Caco-2 (cell line): Measurements from ENCODE around the gene SAC3D1. TPM values are rescaled to one million over a fixed set of nuclear protein-coding genes. Genes with fewer than 3 reads are reported as not detected.

Source experiments
- BruUV-seq: library from RNA; stranded (reverse); fragments of 400-500 nt; replicated peaks from 2 replicates; lab custom pipeline; 2021; lab: Mats Ljungman, UMichigan
- CTCF ChIA-PET: fragments of 300-600 bp; sonication (Branson Sonifier 250); formaldehyde crosslinking; loops from one replicate; lab custom pipeline; 2022; ENCODE audit warnings: antibody characterized with exemption; lab: Charles Lee
- POLR2A ChIA-PET: fragments of 300-600 bp; sonication (Branson Sonifier 250); formaldehyde crosslinking; loops from one replicate; lab custom pipeline; 2022; ENCODE audit warnings: antibody characterized with exemption; lab: Charles Lee
- DNase-seq, 2 experiments: peaks; one replicate each; pipeline versions ENCODE4 v3.0.0 to v3.0.0-alpha.2; 2020 to 2022
- H3K27me3 ChIP-seq: replicated peaks from 2 replicates; pipeline ENCODE4 v1.6.0; 2011; ENCODE audit warnings: low read length; ENCODE audit not compliant: control insufficient read depth, insufficient read depth
- H3K36me3 ChIP-seq: 2 replicates; pipeline ENCODE4 v1.5.1; 2011; ENCODE audit warnings: low read length; ENCODE audit not compliant: control insufficient read depth, insufficient read depth
- H3K4me1 ChIP-seq: fragments of 250-450 bp; sonication (Bioruptor Pico); 2 replicates; pipeline ENCODE4 v1.5.1; 2020; ENCODE audit warnings: mild to moderate bottlenecking
- H3K4me3 ChIP-seq: 2 replicates; pipeline ENCODE4 v1.5.1; 2011; ENCODE audit warnings: low read depth, mild to moderate bottlenecking, control low read depth, low read length
- H3K9me3 ChIP-seq: fragments of 250-450 bp; sonication (Bioruptor Pico); 2 replicates; pipeline ENCODE4 v1.5.1; 2020; ENCODE audit warnings: mild to moderate bottlenecking, moderate library complexity
- H3K27ac Mint-ChIP-seq: one replicate; pipeline ENCODE4 v1.8.0; 2022; ENCODE audit warnings: mixed read lengths; ENCODE audit not compliant: unreplicated experiment
- H3K27me3 Mint-ChIP-seq: one replicate; pipeline ENCODE4 v1.8.0; 2022; ENCODE audit warnings: mixed read lengths; ENCODE audit not compliant: insufficient read depth, unreplicated experiment
- H3K36me3 Mint-ChIP-seq: one replicate; pipeline ENCODE4 v1.8.0; 2022; ENCODE audit warnings: mild to moderate bottlenecking, mixed read lengths; ENCODE audit not compliant: insufficient read depth, unreplicated experiment
- H3K4me1 Mint-ChIP-seq: one replicate; pipeline ENCODE4 v1.8.0; 2022; ENCODE audit warnings: low read depth, mixed read lengths; ENCODE audit not compliant: unreplicated experiment
- H3K4me3 Mint-ChIP-seq: one replicate; pipeline ENCODE4 v1.8.0; 2022; ENCODE audit warnings: mild to moderate bottlenecking, moderate library complexity, mixed read lengths; ENCODE audit not compliant: unreplicated experiment
- H3K9me3 Mint-ChIP-seq: one replicate; pipeline ENCODE4 v1.8.0; 2022; ENCODE audit warnings: mixed read lengths; ENCODE audit not compliant: unreplicated experiment
- intact Hi-C: fragments of 100-400 bp; cut with micrococcal nuclease; formaldehyde crosslinking; loops from one replicate; pipeline ENCODE4 v1.10.0; 2022; ENCODE audit not compliant: unreplicated experiment
- total RNA-seq: library from RNA; stranded (reverse); gene quantifications from 2 replicates; pipeline ENCODE4 v1.2.3, GENCODE V29; 2022
- TF ChIP-seq, protein P1 (sequence below), 2 experiments: fragments of 200-600 bp in 1 of 2; IDR thresholded peaks; 1 replicate in 1 of 2; 2 replicates in 1 of 2; pipeline versions ENCODE4 v1.5.1 to v1.8.0; 2011 to 2022; ENCODE audit warnings: antibody characterized with exemption in 1 of 2, control low read depth in 1 of 2, inconsistent platforms in 1 of 2, low read depth in 1 of 2, low read length in 1 of 2, mild to moderate bottlenecking in 1 of 2, moderate library complexity in 1 of 2; ENCODE audit not compliant: insufficient read depth in 1 of 2, severe bottlenecking in 1 of 2, unreplicated experiment in 1 of 2

Gene SAC3D1
- total RNA-seq, 1 experiment from 2014 or later = 21.2 TPM

DNA sequence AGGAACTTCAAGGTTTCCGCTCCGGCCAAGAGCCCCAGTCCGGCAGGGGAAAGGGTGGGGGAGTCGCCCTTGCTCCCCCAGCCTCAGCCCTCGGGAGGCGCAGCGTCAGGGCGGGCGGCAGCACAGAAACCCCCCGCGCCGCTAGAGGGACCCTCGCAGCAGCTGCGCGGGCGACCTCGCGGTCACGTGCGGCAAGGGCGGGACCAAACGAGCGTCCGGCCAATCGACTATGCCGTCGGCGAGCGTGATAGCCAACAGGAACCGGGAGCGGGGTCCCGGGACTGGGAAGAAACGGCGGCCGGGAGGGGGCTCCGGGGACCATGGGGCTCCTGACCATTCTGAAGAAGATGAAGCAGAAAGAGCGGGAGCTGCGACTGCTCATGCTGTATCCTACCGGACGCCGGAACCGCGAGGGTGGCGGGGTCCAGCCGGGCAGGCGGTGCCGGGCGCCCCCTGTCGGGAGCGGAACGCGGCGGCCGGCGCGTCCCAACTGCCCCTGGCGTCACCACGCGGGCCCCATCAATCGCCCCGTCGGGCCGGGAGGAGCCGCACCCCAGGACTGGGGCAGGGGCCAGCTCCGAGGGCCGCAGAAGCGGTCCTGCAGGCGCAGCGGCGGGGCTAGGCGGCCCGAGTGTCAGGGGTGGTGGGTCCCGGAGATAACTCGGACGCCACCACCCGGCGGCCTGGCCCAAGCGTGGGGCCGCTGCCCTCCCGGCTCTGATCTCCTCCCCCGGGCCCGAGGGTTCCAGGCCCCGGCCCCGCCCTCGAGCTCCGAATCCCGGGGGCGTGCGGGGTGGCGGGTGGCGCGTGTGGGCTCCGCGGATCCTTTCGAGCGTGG lies 26.9 kb upstream of the SAC3D1 start, which contains the start of gene ARL2:
Gene ARL2, plus strand, starts transcription at position 273 of the 838 bp plus-strand sequence. Its CDS starts 48 bp downstream, at position 321.
- TF ChIP-seq, protein P1, sequence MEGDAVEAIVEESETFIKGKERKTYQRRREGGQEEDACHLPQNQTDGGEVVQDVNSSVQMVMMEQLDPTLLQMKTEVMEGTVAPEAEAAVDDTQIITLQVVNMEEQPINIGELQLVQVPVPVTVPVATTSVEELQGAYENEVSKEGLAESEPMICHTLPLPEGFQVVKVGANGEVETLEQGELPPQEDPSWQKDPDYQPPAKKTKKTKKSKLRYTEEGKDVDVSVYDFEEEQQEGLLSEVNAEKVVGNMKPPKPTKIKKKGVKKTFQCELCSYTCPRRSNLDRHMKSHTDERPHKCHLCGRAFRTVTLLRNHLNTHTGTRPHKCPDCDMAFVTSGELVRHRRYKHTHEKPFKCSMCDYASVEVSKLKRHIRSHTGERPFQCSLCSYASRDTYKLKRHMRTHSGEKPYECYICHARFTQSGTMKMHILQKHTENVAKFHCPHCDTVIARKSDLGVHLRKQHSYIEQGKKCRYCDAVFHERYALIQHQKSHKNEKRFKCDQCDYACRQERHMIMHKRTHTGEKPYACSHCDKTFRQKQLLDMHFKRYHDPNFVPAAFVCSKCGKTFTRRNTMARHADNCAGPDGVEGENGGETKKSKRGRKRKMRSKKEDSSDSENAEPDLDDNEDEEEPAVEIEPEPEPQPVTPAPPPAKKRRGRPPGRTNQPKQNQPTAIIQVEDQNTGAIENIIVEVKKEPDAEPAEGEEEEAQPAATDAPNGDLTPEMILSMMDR (IDR thresholded peaks at IDR 0.05; ENCODE audit: insufficient read depth in 1 of 2, low read depth in 1 of 2, low read length in 1 of 2, severe bottlenecking in 1 of 2, unreplicated experiment in 1 of 2) = peak; percentile 71 to 93
- ChIA-PET CTCF (interaction anchor here (0.5 to 2.4 kb wide), 21 partner anchors 11 to 829 kb away, joined by 3 to 12 read pairs (median 4); partner anchors contain the start of genes CDC42BPG, PPP2R5B, SAC3D1 and SF1), POLR2A (interaction anchor here (0.9 to 1.0 kb wide), 2 partner anchors 97 to 108 kb away, joined by 3 to 5 read pairs; partner anchors contain the start of genes FAU, MRPL49 and TM7SF2)
- H3K27me3 Mint-ChIP-seq = no peaks in the 10 kb centered on the region
- peaks cover 4% of the 10 kb centered on the region; the same call in 1 of the 2 replicates for H3K36me3 ChIP-seq
- peaks cover 16% of the 10 kb centered on the region for H3K4me1 ChIP-seq
- no peaks in the 10 kb centered on the region for H3K9me3 ChIP-seq
- H3K27ac Mint-ChIP-seq = peak within 1 kb of the TSS; percentile 90
- DNase-seq = peak; percentile 95 to 96
- peak within 1 kb of the TSS; percentile 62 for H3K4me3 ChIP-seq
- H3K9me3 Mint-ChIP-seq = no peaks in the 10 kb centered on the region
- intact Hi-C loops = loop anchor here (1.0 to 2.0 kb wide), 8 partner anchors 13 to 167 kb away; partner anchors contain the start of genes PPP2R5B, SNX15 and ZNHIT2
- H3K27me3 ChIP-seq = no peaks in the 10 kb centered on the region
- H3K4me3 Mint-ChIP-seq = peak within 1 kb of the TSS; percentile 83
- peaks cover 22% of the 10 kb centered on the region for H3K4me1 Mint-ChIP-seq
- BruUV-seq = no TSS peak
- H3K36me3 Mint-ChIP-seq = peaks cover 25% of the 10 kb centered on the region

DNA sequence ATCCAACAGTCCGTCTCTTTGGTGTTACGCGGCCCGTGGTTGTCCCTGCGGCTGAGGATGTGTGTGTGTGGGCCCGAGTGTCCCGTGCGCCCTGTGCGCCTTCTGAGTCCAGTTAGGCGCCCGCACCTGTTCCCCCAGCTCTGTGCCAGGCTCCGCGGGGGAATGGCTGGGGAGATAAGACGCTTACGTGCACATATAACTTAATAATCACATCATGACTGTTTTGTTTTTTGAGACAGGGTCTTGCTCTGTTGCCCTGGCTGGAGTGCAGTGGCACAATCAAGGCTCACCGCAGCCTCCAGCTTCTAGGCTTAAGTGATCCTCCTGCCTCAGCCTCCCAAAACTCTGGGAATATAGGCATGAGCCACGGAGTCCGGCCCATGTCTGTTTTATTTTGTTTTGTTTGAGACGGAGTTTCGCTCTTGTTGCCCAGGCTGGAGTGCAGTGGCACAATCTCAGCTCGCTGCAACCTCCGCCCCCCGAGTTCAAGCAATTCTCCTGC lies 26.2 kb upstream of the SAC3D1 start:
- H3K4me3 Mint-ChIP-seq = peak overlapping the region; percentile 83
- Histone ChIP-seq H3K36me3 (peaks cover 4% of the 10 kb centered on the region; the same call in 1 of the 2 replicates), H3K27me3 (no peaks in the 10 kb centered on the region), H3K9me3 (no peaks in the 10 kb centered on the region), H3K4me3 (peak overlapping the region; percentile 62), H3K4me1 (peaks cover 16% of the 10 kb centered on the region)
- ChIA-PET POLR2A (interaction anchor here (0.9 to 1.0 kb wide), 2 partner anchors 97 to 107 kb away, joined by 3 to 5 read pairs; partner anchors contain the start of genes FAU, MRPL49 and TM7SF2), CTCF (interaction anchor here (0.5 to 2.4 kb wide), 20 partner anchors 12 to 933 kb away, joined by 3 to 12 read pairs (median 4); partner anchors contain the start of genes CDC42BPG, PPP2R5B, SAC3D1 and SF1)
- H3K9me3 Mint-ChIP-seq = no peaks in the 10 kb centered on the region
- peak overlapping the region; percentile 63 for H3K27ac Mint-ChIP-seq
- peaks cover 22% of the 10 kb centered on the region for H3K4me1 Mint-ChIP-seq
- TSS peak; percentile 62 for BruUV-seq
- H3K27me3 Mint-ChIP-seq = no peaks in the 10 kb centered on the region
- peaks cover 32% of the 10 kb centered on the region for H3K36me3 Mint-ChIP-seq
- no peak for DNase-seq
- intact Hi-C loops = loop anchor here (1.0 to 2.0 kb wide), 3 partner anchors 13 to 103 kb away; partner anchors contain the start of genes SNX15 and ZNHIT2
- TF ChIP-seq, protein P1 (IDR thresholded peaks at IDR 0.05; ENCODE audit: insufficient read depth in 1 of 2, low read depth in 1 of 2, low read length in 1 of 2, severe bottlenecking in 1 of 2, unreplicated experiment in 1 of 2) = no peak

- Mint-ChIP-seq H3K27ac (no peak overlapping the region), H3K27me3 (no peaks in the 10 kb centered on the region), H3K4me3 (no peak overlapping the region), H3K9me3 (no peaks in the 10 kb centered on the region), H3K4me1 (peaks cover 22% of the 10 kb centered on the region), H3K36me3 (peaks cover 32% of the 10 kb centered on the region)
- intact Hi-C loops = no loop called here
- Histone ChIP-seq H3K4me1 (peaks cover 16% of the 10 kb centered on the region), H3K4me3 (no peak overlapping the region), H3K36me3 (peaks cover 4% of the 10 kb centered on the region; the same call in 1 of the 2 replicates), H3K9me3 (no peaks in the 10 kb centered on the region), H3K27me3 (no peaks in the 10 kb centered on the region)
- ChIA-PET POLR2A (no interaction called here), CTCF (no interaction called here)
- TF ChIP-seq, protein P1 (IDR thresholded peaks at IDR 0.05; ENCODE audit: insufficient read depth in 1 of 2, low read depth in 1 of 2, low read length in 1 of 2, severe bottlenecking in 1 of 2, unreplicated experiment in 1 of 2) = peak in 1 of 2 experiments; percentile 24
- no peak for DNase-seq
- no TSS peak for BruUV-seq
Measured at GRCh38 chr11:65016705-65017104, 24.3 kb upstream of the SAC3D1 start.
